GM23338 (cell line): ENCODE measurements around the gene CD22. TPM values are rescaled to one million over a fixed set of nuclear protein-coding genes. Genes with fewer than 3 reads are reported as not detected.

Experiments
- ATAC-seq: fragments of 200-7000 bp; cut with Tn5 transposase; 3 replicates; pipeline ENCODE4 v1.9.1; 2020
- DNase-seq: peaks from one replicate; pipeline ENCODE4 v3.0.0-alpha.2; 2015; ENCODE audit warnings: low spot score
- H2AFZ ChIP-seq: fragments of 200-600 bp; sonication (generic); 2 replicates; pipeline ENCODE4 v1.8.0; 2016; ENCODE audit warnings: antibody characterized with exemption, mild to moderate bottlenecking, moderate library complexity
- H3F3A ChIP-seq: fragments of 200-600 bp; sonication (generic); replicated peaks from 2 replicates; pipeline ENCODE4 v1.8.0; 2017; ENCODE audit warnings: antibody characterized with exemption, mixed run types, low read depth
- H3K27ac ChIP-seq: fragments of 200-600 bp; sonication (generic); 2 replicates; pipeline ENCODE4 v1.6.1; 2016; ENCODE audit warnings: low read depth
- H3K27me3 ChIP-seq: fragments of 200-600 bp; sonication (generic); 2 replicates; pipeline ENCODE4 v1.8.0; 2016; ENCODE audit warnings: mild to moderate bottlenecking, mixed run types, moderate library complexity; ENCODE audit not compliant: insufficient read depth
- H3K36me3 ChIP-seq: fragments of 200-600 bp; sonication (generic); 2 replicates; pipeline ENCODE4 v1.8.0; 2016; ENCODE audit warnings: mild to moderate bottlenecking; ENCODE audit not compliant: insufficient read depth
- H3K4me1 ChIP-seq: fragments of 200-600 bp; sonication (generic); 2 replicates; pipeline ENCODE4 v1.8.0; 2016; ENCODE audit warnings: mild to moderate bottlenecking, moderate library complexity; ENCODE audit not compliant: insufficient read depth
- H3K4me2 ChIP-seq: fragments of 200-600 bp; sonication (generic); 2 replicates; pipeline ENCODE4 v1.7.1; 2017; ENCODE audit warnings: mixed run types
- H3K4me3 ChIP-seq: fragments of 200-600 bp; sonication (generic); 2 replicates; pipeline ENCODE4 v1.6.1; 2016; ENCODE audit warnings: mixed run types
- H3K79me2 ChIP-seq: fragments of 200-600 bp; sonication (generic); replicated peaks from 2 replicates; pipeline ENCODE4 v1.8.0; 2017; ENCODE audit warnings: mild to moderate bottlenecking; ENCODE audit not compliant: insufficient read depth
- H3K9me2 ChIP-seq: fragments of 200-600 bp; sonication (generic); 2 replicates; pipeline ENCODE4 v1.8.0; 2017; ENCODE audit not compliant: insufficient read depth
- H4K20me1 ChIP-seq: fragments of 200-600 bp; sonication (generic); replicated peaks from 2 replicates; pipeline ENCODE4 v1.8.0; 2017; ENCODE audit warnings: mild to moderate bottlenecking; ENCODE audit not compliant: insufficient read depth
- H3K27ac Mint-ChIP-seq: 2 replicates; pipeline ENCODE4 v1.8.0; 2020; ENCODE audit warnings: inconsistent platforms, mild to moderate bottlenecking, moderate library complexity, mixed read lengths
- H3K27me3 Mint-ChIP-seq: 3 replicates; pipeline ENCODE4 v1.8.0; 2022; ENCODE audit warnings: low read depth, mild to moderate bottlenecking, moderate library complexity, mixed read lengths, inconsistent platforms; ENCODE audit not compliant: insufficient read depth, poor library complexity
- H3K36me3 Mint-ChIP-seq: 3 replicates; pipeline ENCODE4 v1.8.0; 2021; ENCODE audit warnings: low read depth, mild to moderate bottlenecking, inconsistent platforms, moderate library complexity, mixed read lengths
- H3K4me1 Mint-ChIP-seq: 3 replicates; pipeline ENCODE4 v1.8.0; 2020; ENCODE audit warnings: mild to moderate bottlenecking, inconsistent platforms, mixed read lengths
- H3K4me3 Mint-ChIP-seq: 3 replicates; pipeline ENCODE4 v1.8.0; 2021; ENCODE audit warnings: moderate library complexity, mild to moderate bottlenecking, inconsistent platforms, mixed read lengths
- H3K9me3 Mint-ChIP-seq: 3 replicates; pipeline ENCODE4 v1.8.0; 2020; ENCODE audit warnings: moderate library complexity, mild to moderate bottlenecking, inconsistent platforms, mixed read lengths
- CREB1 ChIP-seq: fragments of 250-450 bp; sonication (Bioruptor Pico); IDR thresholded peaks from 2 replicates; pipeline ENCODE4 v1.5.0; 2020; ENCODE audit warnings: low read depth, mild to moderate bottlenecking, moderate library complexity
- ETS1 ChIP-seq: IDR thresholded peaks from 2 replicates; pipeline ENCODE4 v1.6.1; 2016; ENCODE audit warnings: antibody characterized with exemption
- EZH2 ChIP-seq: fragments of 200-600 bp; sonication (generic); IDR thresholded peaks from one replicate; pipeline ENCODE4 v1.8.0; 2017; ENCODE audit warnings: antibody characterized with exemption, mild to moderate bottlenecking, low read depth; ENCODE audit not compliant: unreplicated experiment
- EZH2phosphoT487 ChIP-seq: fragments of 200-600 bp; sonication (generic); IDR thresholded peaks from one replicate; pipeline ENCODE4 v1.8.1; 2018; ENCODE audit warnings: antibody characterized with exemption; ENCODE audit not compliant: unreplicated experiment
- JUNB ChIP-seq: IDR thresholded peaks from one replicate; pipeline ENCODE4 v1.6.1; 2016; ENCODE audit warnings: antibody characterized with exemption; ENCODE audit not compliant: unreplicated experiment
- NANOG ChIP-seq: IDR thresholded peaks from 2 replicates; pipeline ENCODE4 v1.6.1; 2016; ENCODE audit warnings: antibody characterized with exemption, borderline replicate concordance
- POLR2AphosphoS5 ChIP-seq: IDR thresholded peaks from 2 replicates; pipeline ENCODE4 v1.6.1; 2016; ENCODE audit warnings: antibody characterized with exemption, low read depth
- STAT1 ChIP-seq: IDR thresholded peaks from one replicate; pipeline ENCODE4 v1.6.1; 2016; ENCODE audit warnings: antibody characterized with exemption; ENCODE audit not compliant: unreplicated experiment
- ZNF114 ChIP-seq: fragments of 250-450 bp; sonication (Bioruptor Pico); IDR thresholded peaks from 2 replicates; pipeline ENCODE4 v1.5.0; 2020; ENCODE audit warnings: mild to moderate bottlenecking, moderate library complexity
- ZNF331 ChIP-seq: fragments of 250-450 bp; sonication (Bioruptor Pico); IDR thresholded peaks from 2 replicates; pipeline ENCODE4 v1.5.0; 2020; ENCODE audit warnings: low read depth, mild to moderate bottlenecking, moderate library complexity
- polyA plus RNA-seq: library from polyadenylated mRNA; unstranded; fragments of >200 nt; fragmentation: Nextera tagmentation; extraction: Ambion mirVana; gene quantifications from 2 replicates; pipeline ENCODE4 v1.2.1, GENCODE V29; 2016
- total RNA-seq: library from RNA; depleted of rRNA; stranded (reverse); fragments of >200 nt; shearing (Covaris generic); gene quantifications from 2 replicates; pipeline ENCODE4 v1.2.3, GENCODE V29; 2014
- TF ChIP-seq, protein P1 (sequence below), 2 experiments: fragments of 200-600 bp in 1 of 2; sonication (generic) in 1 of 2; conservative IDR thresholded peaks; 2 replicates each; pipeline versions ENCODE4 v1.5.1 to v1.6.1; 2016 to 2017; ENCODE audit warnings: antibody characterized with exemption in 2 of 2, low read depth in 2 of 2, mild to moderate bottlenecking in 2 of 2, moderate library complexity in 1 of 2
- TF ChIP-seq, protein P2 (sequence below): IDR thresholded peaks from one replicate; pipeline ENCODE4 v1.6.1; 2018; ENCODE audit warnings: antibody characterized with exemption; ENCODE audit not compliant: unreplicated experiment

The CD22 gene
- total and polyA plus RNA-seq, 2 experiments from 2014 or later = 0.10 to 0.32 TPM

DNA sequence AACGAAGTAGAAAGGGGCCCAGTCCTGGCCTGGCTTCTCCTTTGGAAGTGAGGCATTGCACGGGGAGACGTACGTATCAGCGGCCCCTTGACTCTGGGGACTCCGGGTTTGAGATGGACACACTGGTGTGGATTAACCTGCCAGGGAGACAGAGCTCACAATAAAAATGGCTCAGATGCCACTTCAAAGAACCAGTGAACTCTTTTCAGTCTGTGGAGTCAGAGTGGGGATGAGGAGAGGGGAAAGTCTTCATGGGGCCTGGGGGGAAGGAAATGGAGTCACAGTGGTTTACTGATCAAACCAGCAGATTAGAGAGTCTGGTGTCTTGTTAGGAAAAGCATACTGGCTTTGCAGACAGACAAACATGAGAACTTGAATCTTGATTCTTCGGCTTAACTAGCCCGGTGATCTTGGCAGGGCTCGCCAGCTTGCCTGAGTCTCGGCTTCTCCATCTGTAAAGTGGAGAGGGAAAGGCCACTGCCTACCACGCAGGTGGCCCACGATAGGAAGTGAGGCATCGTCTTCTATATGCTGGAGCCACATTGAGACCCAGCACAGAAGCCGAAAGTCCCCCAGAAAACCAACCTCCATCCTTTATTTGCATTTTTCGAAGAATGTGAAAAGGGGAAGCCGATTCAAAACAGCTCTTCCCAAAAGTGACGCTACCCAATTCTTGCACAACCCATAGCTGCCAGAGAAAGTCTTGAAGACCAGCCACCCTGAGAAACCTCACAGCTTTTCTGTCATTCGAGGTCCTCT is 18.4 kb downstream of the CD22 start, which contains the start of gene FFAR1:
Gene FFAR1 (plus strand): TSS at position 732 of the 759 bp plus-strand sequence. CDS start 3,650 bp downstream, outside the sequence.
- H3K36me3 Mint-ChIP-seq = no peaks in the 10 kb centered on the region
- H3K27ac Mint-ChIP-seq = no peak within 1 kb of the TSS
- Histone ChIP-seq H3K9me2 (no peaks in the 10 kb centered on the region), H3K4me1 (no peaks in the 10 kb centered on the region), H3K36me3 (no peaks in the 10 kb centered on the region), H3K4me3 (no peak within 1 kb of the TSS), H3F3A (no peaks in the 10 kb centered on the region), H3K4me2 (no peak within 1 kb of the TSS), H4K20me1 (no peaks in the 10 kb centered on the region), H2AFZ (no peak within 1 kb of the TSS; the same call in 1 of the 2 replicates), H3K27me3 (no peaks in the 10 kb centered on the region), H3K27ac (no peak within 1 kb of the TSS), H3K79me2 (no peaks in the 10 kb centered on the region)
- H3K4me3 Mint-ChIP-seq = no peak within 1 kb of the TSS
- H3K9me3 Mint-ChIP-seq = no peaks in the 10 kb centered on the region
- peaks cover 11% of the 10 kb centered on the region; the same call in 2 of the 3 replicates for H3K4me1 Mint-ChIP-seq
- peaks cover 19% of the 10 kb centered on the region for H3K27me3 Mint-ChIP-seq
- ATAC-seq (no peak), DNase-seq (no peak)
- TF ChIP-seq POLR2AphosphoS5 = no peak
- TF ChIP-seq, protein P1, sequence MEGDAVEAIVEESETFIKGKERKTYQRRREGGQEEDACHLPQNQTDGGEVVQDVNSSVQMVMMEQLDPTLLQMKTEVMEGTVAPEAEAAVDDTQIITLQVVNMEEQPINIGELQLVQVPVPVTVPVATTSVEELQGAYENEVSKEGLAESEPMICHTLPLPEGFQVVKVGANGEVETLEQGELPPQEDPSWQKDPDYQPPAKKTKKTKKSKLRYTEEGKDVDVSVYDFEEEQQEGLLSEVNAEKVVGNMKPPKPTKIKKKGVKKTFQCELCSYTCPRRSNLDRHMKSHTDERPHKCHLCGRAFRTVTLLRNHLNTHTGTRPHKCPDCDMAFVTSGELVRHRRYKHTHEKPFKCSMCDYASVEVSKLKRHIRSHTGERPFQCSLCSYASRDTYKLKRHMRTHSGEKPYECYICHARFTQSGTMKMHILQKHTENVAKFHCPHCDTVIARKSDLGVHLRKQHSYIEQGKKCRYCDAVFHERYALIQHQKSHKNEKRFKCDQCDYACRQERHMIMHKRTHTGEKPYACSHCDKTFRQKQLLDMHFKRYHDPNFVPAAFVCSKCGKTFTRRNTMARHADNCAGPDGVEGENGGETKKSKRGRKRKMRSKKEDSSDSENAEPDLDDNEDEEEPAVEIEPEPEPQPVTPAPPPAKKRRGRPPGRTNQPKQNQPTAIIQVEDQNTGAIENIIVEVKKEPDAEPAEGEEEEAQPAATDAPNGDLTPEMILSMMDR (conservative IDR thresholded peaks at IDR 0.05; ENCODE audit: low read depth in 2 of 2) = no peak
- TF ChIP-seq ZNF331 (CRISPR knock-in tag) = no peak
- TF ChIP-seq EZH2 = no peak

GRCh38 chr19:35347930-35348298 is 18.9 kb downstream of the CD22 start:
- Histone ChIP-seq H3K36me3 (no peaks in the 10 kb centered on the region), H3K4me1 (no peaks in the 10 kb centered on the region)
- no peak overlapping the region for H3K4me3 Mint-ChIP-seq

More at GRCh38 chr19:35347930-35348298, 18.9 kb downstream of the CD22 start:
- no peak overlapping the region for H3K4me2 ChIP-seq
- no peaks in the 10 kb centered on the region for H3K9me2 ChIP-seq
- H3K27me3 ChIP-seq = no peaks in the 10 kb centered on the region
- no peaks in the 10 kb centered on the region for H4K20me1 ChIP-seq
- H3K79me2 ChIP-seq = no peaks in the 10 kb centered on the region
- Mint-ChIP-seq H3K36me3 (no peaks in the 10 kb centered on the region), H3K27me3 (peaks cover 22% of the 10 kb centered on the region), H3K27ac (no peak overlapping the region), H3K4me1 (peaks cover 13% of the 10 kb centered on the region; the same call in 2 of the 3 replicates), H3K9me3 (no peaks in the 10 kb centered on the region)
- H3F3A ChIP-seq = no peaks in the 10 kb centered on the region
- H3K4me3 ChIP-seq = no peak overlapping the region
- H2AFZ ChIP-seq = no peak overlapping the region
- TF ChIP-seq ETS1 (no peak), POLR2AphosphoS5 (no peak), ZNF114 (CRISPR knock-in tag) (no peak), EZH2phosphoT487 (no peak), NANOG (no peak), CREB1 (CRISPR knock-in tag) (no peak), ZNF331 (CRISPR knock-in tag) (no peak), STAT1 (no peak), JUNB (no peak)
- TF ChIP-seq, protein P2, sequence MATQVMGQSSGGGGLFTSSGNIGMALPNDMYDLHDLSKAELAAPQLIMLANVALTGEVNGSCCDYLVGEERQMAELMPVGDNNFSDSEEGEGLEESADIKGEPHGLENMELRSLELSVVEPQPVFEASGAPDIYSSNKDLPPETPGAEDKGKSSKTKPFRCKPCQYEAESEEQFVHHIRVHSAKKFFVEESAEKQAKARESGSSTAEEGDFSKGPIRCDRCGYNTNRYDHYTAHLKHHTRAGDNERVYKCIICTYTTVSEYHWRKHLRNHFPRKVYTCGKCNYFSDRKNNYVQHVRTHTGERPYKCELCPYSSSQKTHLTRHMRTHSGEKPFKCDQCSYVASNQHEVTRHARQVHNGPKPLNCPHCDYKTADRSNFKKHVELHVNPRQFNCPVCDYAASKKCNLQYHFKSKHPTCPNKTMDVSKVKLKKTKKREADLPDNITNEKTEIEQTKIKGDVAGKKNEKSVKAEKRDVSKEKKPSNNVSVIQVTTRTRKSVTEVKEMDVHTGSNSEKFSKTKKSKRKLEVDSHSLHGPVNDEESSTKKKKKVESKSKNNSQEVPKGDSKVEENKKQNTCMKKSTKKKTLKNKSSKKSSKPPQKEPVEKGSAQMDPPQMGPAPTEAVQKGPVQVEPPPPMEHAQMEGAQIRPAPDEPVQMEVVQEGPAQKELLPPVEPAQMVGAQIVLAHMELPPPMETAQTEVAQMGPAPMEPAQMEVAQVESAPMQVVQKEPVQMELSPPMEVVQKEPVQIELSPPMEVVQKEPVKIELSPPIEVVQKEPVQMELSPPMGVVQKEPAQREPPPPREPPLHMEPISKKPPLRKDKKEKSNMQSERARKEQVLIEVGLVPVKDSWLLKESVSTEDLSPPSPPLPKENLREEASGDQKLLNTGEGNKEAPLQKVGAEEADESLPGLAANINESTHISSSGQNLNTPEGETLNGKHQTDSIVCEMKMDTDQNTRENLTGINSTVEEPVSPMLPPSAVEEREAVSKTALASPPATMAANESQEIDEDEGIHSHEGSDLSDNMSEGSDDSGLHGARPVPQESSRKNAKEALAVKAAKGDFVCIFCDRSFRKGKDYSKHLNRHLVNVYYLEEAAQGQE = no peak
- TF ChIP-seq, protein P1 (conservative IDR thresholded peaks at IDR 0.05; ENCODE audit: low read depth in 2 of 2) = no peak
- H3K27ac ChIP-seq = no peak overlapping the region
- ATAC-seq = no peak
- no peak for DNase-seq
